A549 (cell line): ENCODE data around the gene C10orf90.

Experiments
- MAFK ChIP-seq: fragments of 450-650 bp; IDR thresholded peaks from 2 replicates; pipeline ENCODE4 v1.6.1; 2014; ENCODE audit not compliant: partially characterized antibody
- MYC ChIP-seq: IDR thresholded peaks from 2 replicates; pipeline ENCODE4 v1.6.1; 2012; ENCODE audit warnings: mild to moderate bottlenecking, inconsistent platforms, low read length, improper control_type of control experiment, borderline replicate concordance

DNA sequence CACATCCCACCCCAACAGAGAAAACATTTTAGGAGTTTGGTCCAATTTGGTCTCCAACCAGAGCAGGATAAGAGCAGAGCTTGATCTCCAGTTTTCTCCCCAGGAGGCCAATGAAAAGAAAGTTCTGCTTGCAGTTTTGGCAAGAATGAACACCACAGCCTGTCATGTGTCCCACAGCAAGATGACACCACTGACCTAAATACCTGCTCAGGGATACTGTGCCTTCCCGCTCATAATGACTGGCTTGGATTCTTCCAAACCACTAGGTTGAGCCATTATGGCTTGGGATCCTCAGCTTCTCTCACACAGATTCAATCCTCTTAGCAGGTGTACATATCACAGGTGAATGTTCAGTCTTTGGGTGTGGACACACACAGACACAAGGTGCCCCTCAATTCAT, 53.3 kb downstream of the C10orf90 start:
- TF ChIP-seq MAFK (no peak), MYC (no peak)
